ENCODE data around the gene COBL.
A peak's percentile ranks its signal among the peaks of the same experiment; 100 is the strongest.

GRCh38 chr7:51160990-51161615, 155.5 kb downstream of the COBL start:
- TF ChIP-seq RAD21 (IDR thresholded peaks at IDR 0.05; ENCODE audit: low read depth), result peak; percentile 88
- TF ChIP-seq, protein P1, sequence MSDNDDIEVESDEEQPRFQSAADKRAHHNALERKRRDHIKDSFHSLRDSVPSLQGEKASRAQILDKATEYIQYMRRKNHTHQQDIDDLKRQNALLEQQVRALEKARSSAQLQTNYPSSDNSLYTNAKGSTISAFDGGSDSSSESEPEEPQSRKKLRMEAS (IDR thresholded peaks at IDR 0.05), result no peak
- TF ChIP-seq, protein P2, sequence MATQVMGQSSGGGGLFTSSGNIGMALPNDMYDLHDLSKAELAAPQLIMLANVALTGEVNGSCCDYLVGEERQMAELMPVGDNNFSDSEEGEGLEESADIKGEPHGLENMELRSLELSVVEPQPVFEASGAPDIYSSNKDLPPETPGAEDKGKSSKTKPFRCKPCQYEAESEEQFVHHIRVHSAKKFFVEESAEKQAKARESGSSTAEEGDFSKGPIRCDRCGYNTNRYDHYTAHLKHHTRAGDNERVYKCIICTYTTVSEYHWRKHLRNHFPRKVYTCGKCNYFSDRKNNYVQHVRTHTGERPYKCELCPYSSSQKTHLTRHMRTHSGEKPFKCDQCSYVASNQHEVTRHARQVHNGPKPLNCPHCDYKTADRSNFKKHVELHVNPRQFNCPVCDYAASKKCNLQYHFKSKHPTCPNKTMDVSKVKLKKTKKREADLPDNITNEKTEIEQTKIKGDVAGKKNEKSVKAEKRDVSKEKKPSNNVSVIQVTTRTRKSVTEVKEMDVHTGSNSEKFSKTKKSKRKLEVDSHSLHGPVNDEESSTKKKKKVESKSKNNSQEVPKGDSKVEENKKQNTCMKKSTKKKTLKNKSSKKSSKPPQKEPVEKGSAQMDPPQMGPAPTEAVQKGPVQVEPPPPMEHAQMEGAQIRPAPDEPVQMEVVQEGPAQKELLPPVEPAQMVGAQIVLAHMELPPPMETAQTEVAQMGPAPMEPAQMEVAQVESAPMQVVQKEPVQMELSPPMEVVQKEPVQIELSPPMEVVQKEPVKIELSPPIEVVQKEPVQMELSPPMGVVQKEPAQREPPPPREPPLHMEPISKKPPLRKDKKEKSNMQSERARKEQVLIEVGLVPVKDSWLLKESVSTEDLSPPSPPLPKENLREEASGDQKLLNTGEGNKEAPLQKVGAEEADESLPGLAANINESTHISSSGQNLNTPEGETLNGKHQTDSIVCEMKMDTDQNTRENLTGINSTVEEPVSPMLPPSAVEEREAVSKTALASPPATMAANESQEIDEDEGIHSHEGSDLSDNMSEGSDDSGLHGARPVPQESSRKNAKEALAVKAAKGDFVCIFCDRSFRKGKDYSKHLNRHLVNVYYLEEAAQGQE (IDR thresholded peaks at IDR 0.05; ENCODE audit: low read depth), result no peak
- no peak for TF ChIP-seq CEBPB (IDR thresholded peaks at IDR 0.05)
- no peak for TF ChIP-seq FOXM1 (IDR thresholded peaks at IDR 0.05; ENCODE audit: borderline replicate concordance, low read depth)
- TF ChIP-seq YY1 (IDR thresholded peaks at IDR 0.05; ENCODE audit: low read depth), result no peak
- no peak for TF ChIP-seq EP300 (IDR thresholded peaks at IDR 0.05; ENCODE audit: borderline replicate concordance)
